GM23338 (cell line): ENCODE measurements around the gene SLCO3A1. TPM values are rescaled to one million over a fixed set of nuclear protein-coding genes. Genes with fewer than 3 reads are reported as not detected.

ENCODE experiments used
- ATAC-seq: fragments of 200-7000 bp; cut with Tn5 transposase; 3 replicates; pipeline ENCODE4 v1.9.1; 2020
- DNase-seq: peaks from one replicate; pipeline ENCODE4 v3.0.0-alpha.2; 2015; ENCODE audit warnings: low spot score
- H2AFZ ChIP-seq: fragments of 200-600 bp; sonication (generic); 2 replicates; pipeline ENCODE4 v1.8.0; 2016; ENCODE audit warnings: antibody characterized with exemption, mild to moderate bottlenecking, moderate library complexity
- H3F3A ChIP-seq: fragments of 200-600 bp; sonication (generic); replicated peaks from 2 replicates; pipeline ENCODE4 v1.8.0; 2017; ENCODE audit warnings: antibody characterized with exemption, mixed run types, low read depth
- H3K27ac ChIP-seq: fragments of 200-600 bp; sonication (generic); 2 replicates; pipeline ENCODE4 v1.6.1; 2016; ENCODE audit warnings: low read depth
- H3K27me3 ChIP-seq: fragments of 200-600 bp; sonication (generic); 2 replicates; pipeline ENCODE4 v1.8.0; 2016; ENCODE audit warnings: mild to moderate bottlenecking, mixed run types, moderate library complexity; ENCODE audit not compliant: insufficient read depth
- H3K36me3 ChIP-seq: fragments of 200-600 bp; sonication (generic); 2 replicates; pipeline ENCODE4 v1.8.0; 2016; ENCODE audit warnings: mild to moderate bottlenecking; ENCODE audit not compliant: insufficient read depth
- H3K4me1 ChIP-seq: fragments of 200-600 bp; sonication (generic); 2 replicates; pipeline ENCODE4 v1.8.0; 2016; ENCODE audit warnings: mild to moderate bottlenecking, moderate library complexity; ENCODE audit not compliant: insufficient read depth
- H3K4me2 ChIP-seq: fragments of 200-600 bp; sonication (generic); 2 replicates; pipeline ENCODE4 v1.7.1; 2017; ENCODE audit warnings: mixed run types
- H3K4me3 ChIP-seq: fragments of 200-600 bp; sonication (generic); 2 replicates; pipeline ENCODE4 v1.6.1; 2016; ENCODE audit warnings: mixed run types
- H3K79me2 ChIP-seq: fragments of 200-600 bp; sonication (generic); replicated peaks from 2 replicates; pipeline ENCODE4 v1.8.0; 2017; ENCODE audit warnings: mild to moderate bottlenecking; ENCODE audit not compliant: insufficient read depth
- H3K9me2 ChIP-seq: fragments of 200-600 bp; sonication (generic); 2 replicates; pipeline ENCODE4 v1.8.0; 2017; ENCODE audit not compliant: insufficient read depth
- H4K20me1 ChIP-seq: fragments of 200-600 bp; sonication (generic); replicated peaks from 2 replicates; pipeline ENCODE4 v1.8.0; 2017; ENCODE audit warnings: mild to moderate bottlenecking; ENCODE audit not compliant: insufficient read depth
- H3K27ac Mint-ChIP-seq: 2 replicates; pipeline ENCODE4 v1.8.0; 2020; ENCODE audit warnings: inconsistent platforms, mild to moderate bottlenecking, moderate library complexity, mixed read lengths
- H3K27me3 Mint-ChIP-seq: 3 replicates; pipeline ENCODE4 v1.8.0; 2022; ENCODE audit warnings: low read depth, mild to moderate bottlenecking, moderate library complexity, mixed read lengths, inconsistent platforms; ENCODE audit not compliant: insufficient read depth, poor library complexity
- H3K36me3 Mint-ChIP-seq: 3 replicates; pipeline ENCODE4 v1.8.0; 2021; ENCODE audit warnings: low read depth, mild to moderate bottlenecking, inconsistent platforms, moderate library complexity, mixed read lengths
- H3K4me1 Mint-ChIP-seq: 3 replicates; pipeline ENCODE4 v1.8.0; 2020; ENCODE audit warnings: mild to moderate bottlenecking, inconsistent platforms, mixed read lengths
- H3K4me3 Mint-ChIP-seq: 3 replicates; pipeline ENCODE4 v1.8.0; 2021; ENCODE audit warnings: moderate library complexity, mild to moderate bottlenecking, inconsistent platforms, mixed read lengths
- H3K9me3 Mint-ChIP-seq: 3 replicates; pipeline ENCODE4 v1.8.0; 2020; ENCODE audit warnings: moderate library complexity, mild to moderate bottlenecking, inconsistent platforms, mixed read lengths
- CREB1 ChIP-seq: fragments of 250-450 bp; sonication (Bioruptor Pico); IDR thresholded peaks from 2 replicates; pipeline ENCODE4 v1.5.0; 2020; ENCODE audit warnings: low read depth, mild to moderate bottlenecking, moderate library complexity
- EZH2 ChIP-seq: fragments of 200-600 bp; sonication (generic); IDR thresholded peaks from one replicate; pipeline ENCODE4 v1.8.0; 2017; ENCODE audit warnings: antibody characterized with exemption, mild to moderate bottlenecking, low read depth; ENCODE audit not compliant: unreplicated experiment
- EZH2phosphoT487 ChIP-seq: fragments of 200-600 bp; sonication (generic); IDR thresholded peaks from one replicate; pipeline ENCODE4 v1.8.1; 2018; ENCODE audit warnings: antibody characterized with exemption; ENCODE audit not compliant: unreplicated experiment
- JUNB ChIP-seq: IDR thresholded peaks from one replicate; pipeline ENCODE4 v1.6.1; 2016; ENCODE audit warnings: antibody characterized with exemption; ENCODE audit not compliant: unreplicated experiment
- NANOG ChIP-seq: IDR thresholded peaks from 2 replicates; pipeline ENCODE4 v1.6.1; 2016; ENCODE audit warnings: antibody characterized with exemption, borderline replicate concordance
- POLR2AphosphoS5 ChIP-seq: IDR thresholded peaks from 2 replicates; pipeline ENCODE4 v1.6.1; 2016; ENCODE audit warnings: antibody characterized with exemption, low read depth
- REST ChIP-seq: IDR thresholded peaks from one replicate; pipeline ENCODE4 v1.6.1; 2018; ENCODE audit warnings: antibody characterized with exemption; ENCODE audit not compliant: unreplicated experiment
- STAT1 ChIP-seq: IDR thresholded peaks from one replicate; pipeline ENCODE4 v1.6.1; 2016; ENCODE audit warnings: antibody characterized with exemption; ENCODE audit not compliant: unreplicated experiment
- ZNF114 ChIP-seq: fragments of 250-450 bp; sonication (Bioruptor Pico); IDR thresholded peaks from 2 replicates; pipeline ENCODE4 v1.5.0; 2020; ENCODE audit warnings: mild to moderate bottlenecking, moderate library complexity
- ZNF331 ChIP-seq: fragments of 250-450 bp; sonication (Bioruptor Pico); IDR thresholded peaks from 2 replicates; pipeline ENCODE4 v1.5.0; 2020; ENCODE audit warnings: low read depth, mild to moderate bottlenecking, moderate library complexity
- ZNF462 ChIP-seq: fragments of 250-450 bp; sonication (Bioruptor Pico); IDR thresholded peaks from 2 replicates; pipeline ENCODE4 v1.5.0; 2020; ENCODE audit warnings: mild to moderate bottlenecking, moderate library complexity
- polyA plus RNA-seq: library from polyadenylated mRNA; unstranded; fragments of >200 nt; fragmentation: Nextera tagmentation; extraction: Ambion mirVana; gene quantifications from 2 replicates; pipeline ENCODE4 v1.2.1, GENCODE V29; 2016
- total RNA-seq: library from RNA; depleted of rRNA; stranded (reverse); fragments of >200 nt; shearing (Covaris generic); gene quantifications from 2 replicates; pipeline ENCODE4 v1.2.3, GENCODE V29; 2014
- TF ChIP-seq, protein P1 (sequence below): IDR thresholded peaks from 2 replicates; pipeline ENCODE4 v1.6.1; 2016; ENCODE audit warnings: antibody characterized with exemption
- TF ChIP-seq, protein P2 (sequence below), 2 experiments: fragments of 200-600 bp in 1 of 2; sonication (generic) in 1 of 2; conservative IDR thresholded peaks; 2 replicates each; pipeline versions ENCODE4 v1.5.1 to v1.6.1; 2016 to 2017; ENCODE audit warnings: antibody characterized with exemption in 2 of 2, low read depth in 2 of 2, mild to moderate bottlenecking in 2 of 2, moderate library complexity in 1 of 2

SLCO3A1 gene
- total and polyA plus RNA-seq, 2 experiments from 2014 or later = 7.3 to 9.4 TPM

DNA sequence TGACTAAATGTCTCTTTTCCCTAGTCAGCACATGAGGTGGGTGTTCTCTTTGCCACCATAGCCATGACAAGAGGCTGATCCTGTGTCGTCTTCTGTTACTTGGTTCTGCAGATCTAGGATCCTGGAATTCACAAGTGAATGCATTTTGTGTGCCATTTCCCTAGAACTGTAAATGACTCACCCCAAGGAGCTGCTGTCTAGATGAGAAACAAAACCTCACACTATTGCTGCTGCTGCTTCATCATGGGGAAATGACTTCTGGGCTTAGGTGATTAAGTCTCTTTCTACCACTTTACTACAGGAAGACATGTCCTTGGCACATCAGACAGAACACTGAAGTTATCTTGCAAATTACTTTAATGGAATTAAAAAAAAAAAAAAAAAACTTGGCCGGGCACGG, 54.9 kb downstream of the SLCO3A1 start:
- no peak overlapping the region for H3K27ac Mint-ChIP-seq
- Histone ChIP-seq H3K27me3 (no peaks in the 10 kb centered on the region), H3K27ac (no peak overlapping the region), H2AFZ (no peak overlapping the region), H3K4me3 (no peak overlapping the region), H3K4me2 (no peak overlapping the region), H3K79me2 (peaks cover 12% of the 10 kb centered on the region), H3K36me3 (no peaks in the 10 kb centered on the region; the same call in 1 of the 2 replicates), H3F3A (no peaks in the 10 kb centered on the region), H3K4me1 (no peaks in the 10 kb centered on the region), H3K9me2 (0 out of 2 replicates have a peak, but pooled peaks cover 3% of the 10 kb centered on the region), H4K20me1 (no peaks in the 10 kb centered on the region)
- DNase-seq = no peak
- TF ChIP-seq NANOG = no peak
- no peak for TF ChIP-seq POLR2AphosphoS5
- TF ChIP-seq ZNF114 = no peak
- TF ChIP-seq STAT1 = no peak
- no peak for TF ChIP-seq EZH2
- no peak for TF ChIP-seq EZH2phosphoT487
- TF ChIP-seq, protein P1, sequence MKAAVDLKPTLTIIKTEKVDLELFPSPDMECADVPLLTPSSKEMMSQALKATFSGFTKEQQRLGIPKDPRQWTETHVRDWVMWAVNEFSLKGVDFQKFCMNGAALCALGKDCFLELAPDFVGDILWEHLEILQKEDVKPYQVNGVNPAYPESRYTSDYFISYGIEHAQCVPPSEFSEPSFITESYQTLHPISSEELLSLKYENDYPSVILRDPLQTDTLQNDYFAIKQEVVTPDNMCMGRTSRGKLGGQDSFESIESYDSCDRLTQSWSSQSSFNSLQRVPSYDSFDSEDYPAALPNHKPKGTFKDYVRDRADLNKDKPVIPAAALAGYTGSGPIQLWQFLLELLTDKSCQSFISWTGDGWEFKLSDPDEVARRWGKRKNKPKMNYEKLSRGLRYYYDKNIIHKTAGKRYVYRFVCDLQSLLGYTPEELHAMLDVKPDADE = no peak
- TF ChIP-seq, protein P2, sequence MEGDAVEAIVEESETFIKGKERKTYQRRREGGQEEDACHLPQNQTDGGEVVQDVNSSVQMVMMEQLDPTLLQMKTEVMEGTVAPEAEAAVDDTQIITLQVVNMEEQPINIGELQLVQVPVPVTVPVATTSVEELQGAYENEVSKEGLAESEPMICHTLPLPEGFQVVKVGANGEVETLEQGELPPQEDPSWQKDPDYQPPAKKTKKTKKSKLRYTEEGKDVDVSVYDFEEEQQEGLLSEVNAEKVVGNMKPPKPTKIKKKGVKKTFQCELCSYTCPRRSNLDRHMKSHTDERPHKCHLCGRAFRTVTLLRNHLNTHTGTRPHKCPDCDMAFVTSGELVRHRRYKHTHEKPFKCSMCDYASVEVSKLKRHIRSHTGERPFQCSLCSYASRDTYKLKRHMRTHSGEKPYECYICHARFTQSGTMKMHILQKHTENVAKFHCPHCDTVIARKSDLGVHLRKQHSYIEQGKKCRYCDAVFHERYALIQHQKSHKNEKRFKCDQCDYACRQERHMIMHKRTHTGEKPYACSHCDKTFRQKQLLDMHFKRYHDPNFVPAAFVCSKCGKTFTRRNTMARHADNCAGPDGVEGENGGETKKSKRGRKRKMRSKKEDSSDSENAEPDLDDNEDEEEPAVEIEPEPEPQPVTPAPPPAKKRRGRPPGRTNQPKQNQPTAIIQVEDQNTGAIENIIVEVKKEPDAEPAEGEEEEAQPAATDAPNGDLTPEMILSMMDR (conservative IDR thresholded peaks at IDR 0.05; ENCODE audit: low read depth in 2 of 2) = no peak
- TF ChIP-seq JUNB = no peak
- no peak for TF ChIP-seq ZNF331 (CRISPR knock-in tag)
- no peak for TF ChIP-seq ZNF462 (CRISPR knock-in tag)
- TF ChIP-seq CREB1 (CRISPR knock-in tag) = no peak
- no peak for TF ChIP-seq REST
- H3K4me1 Mint-ChIP-seq = peaks cover 15% of the 10 kb centered on the region
- no peak overlapping the region for H3K4me3 Mint-ChIP-seq
- H3K9me3 Mint-ChIP-seq = no peaks in the 10 kb centered on the region
- H3K27me3 Mint-ChIP-seq = peaks cover 3% of the 10 kb centered on the region
- ATAC-seq = no peak
- no peaks in the 10 kb centered on the region for H3K36me3 Mint-ChIP-seq
